Lung (tissue), 12 donors: ENCODE results near the gene GALNT10. TPM values are rescaled to one million over a fixed set of nuclear protein-coding genes. Genes with fewer than 3 reads are reported as not detected.

Experiments
- ATAC-seq: fragments of 200-7000 bp; cut with Tn5 transposase; one replicate; pipeline ENCODE4 v1.9.1; 2020; ENCODE audit warnings: moderate number of reproducible peaks; ENCODE audit not compliant: insufficient read depth, low FRiP score
- DNase-seq, 3 donors: peaks; one replicate each; pipeline ENCODE4 v3.0.0-alpha.2; 2013 to 2017
- H3K27ac ChIP-seq, 2 donors: one replicate each; pipeline ENCODE4 v1.5.1; 2013; ENCODE audit warnings: mild to moderate bottlenecking in 2 of 2, moderate library complexity in 2 of 2, control low read depth in 1 of 2, inconsistent platforms in 1 of 2, low read depth in 1 of 2, low read length in 1 of 2
- H3K27me3 ChIP-seq, 3 donors: one replicate each; pipeline ENCODE4 v1.5.1; 2013; ENCODE audit warnings: low read length in 2 of 3; ENCODE audit not compliant: control insufficient read depth in 3 of 3, insufficient read depth in 3 of 3
- H3K36me3 ChIP-seq, 4 donors: one replicate each; pipeline ENCODE4 v1.5.1; 2013; ENCODE audit warnings: low read length in 4 of 4, mild to moderate bottlenecking in 1 of 4, moderate library complexity in 1 of 4; ENCODE audit not compliant: control insufficient read depth in 4 of 4, insufficient read depth in 4 of 4
- H3K4me1 ChIP-seq, 5 donors: one replicate each; pipeline ENCODE4 v1.5.1; 2013; ENCODE audit warnings: low read length in 5 of 5, mild to moderate bottlenecking in 2 of 5, moderate library complexity in 1 of 5; ENCODE audit not compliant: control insufficient read depth in 5 of 5, insufficient read depth in 5 of 5
- H3K4me3 ChIP-seq: one replicate; pipeline ENCODE4 v1.5.1; 2013; ENCODE audit warnings: mild to moderate bottlenecking, control low read depth, moderate library complexity
- H3K9ac ChIP-seq, 2 donors: one replicate each; pipeline ENCODE4 v1.5.1; 2013; ENCODE audit warnings: low read length in 2 of 2, control low read depth in 1 of 2; ENCODE audit not compliant: insufficient read depth in 1 of 2
- H3K9me3 ChIP-seq, 4 donors: one replicate each; pipeline ENCODE4 v1.5.1; 2013; ENCODE audit warnings: low read length in 3 of 4, mild to moderate bottlenecking in 1 of 4, moderate library complexity in 1 of 4; ENCODE audit not compliant: control insufficient read depth in 4 of 4, insufficient read depth in 3 of 4
- CTCF ChIP-seq: IDR thresholded peaks from 2 replicates; pipeline ENCODE4 v1.5.1; 2012; ENCODE audit warnings: mild to moderate bottlenecking; ENCODE audit errors: control extremely low read depth, extremely low read depth
- WGBS, 2 donors: extraction: QIAGEN DNeasy Blood & Tissue Kit; methylation state at CpG; one replicate each; pipeline ENCODE4 v1.1.7; 2013; 5-methylcytosine and 5-hydroxymethylcytosine counted together
- polyA plus RNA-seq, 2 donors: library from polyadenylated mRNA; stranded (reverse); fragments of 200-250 nt; gene quantifications; one replicate each; pipeline ENCODE4 v1.2.1, GENCODE V29; 2013
- total RNA-seq, 2 donors: library from RNA; depleted of rRNA in 1 of 2; stranded (reverse); fragments of >200 nt in 1 of 2; gene quantifications; one replicate each; pipeline ENCODE4 v1.2.1, GENCODE V29; 2014 to 2021
- donor health status: control.
- donor health status: control.
- donor health status: Bipolar disorder and iron deficiency.
- donor health status: healthy.
- donor health status: DM: yes; HTN: yes; CAD: no.

The GALNT10 gene
- total and polyA plus RNA-seq, 4 donors, result 9.0 to 70.2 (median 22.0) TPM

- Histone ChIP-seq H3K27me3 (no peaks in the 10 kb centered on the region), H3K4me1 (peaks cover 0 to 4% (median 0%) of the 10 kb centered on the region in 5 donors), H3K27ac (no peak overlapping the region), H3K9me3 (peaks cover 0 to 3% (median 0%) of the 10 kb centered on the region in 4 donors), H3K36me3 (no peaks in the 10 kb centered on the region), H3K9ac (no peak overlapping the region), H3K4me3 (no peak overlapping the region)
- ATAC-seq (no peak), DNase-seq (no peak)
- no peak for TF ChIP-seq CTCF
- 52 to 79% methylated on average over 7 of the region's 7 CpGs for WGBS, 2 donors
Measured at GRCh38 chr5:154236536-154237375, 46.2 kb downstream of the GALNT10 start.

GRCh38 chr5:154237376-154237743 is 46.8 kb downstream of the GALNT10 start:
- Histone ChIP-seq H3K27me3 (no peaks in the 10 kb centered on the region), H3K9ac (no peak overlapping the region), H3K4me1 (peaks cover 0 to 5% (median 0%) of the 10 kb centered on the region in 5 donors), H3K27ac (no peak overlapping the region), H3K36me3 (no peaks in the 10 kb centered on the region), H3K9me3 (peaks cover 0 to 3% (median 0%) of the 10 kb centered on the region in 4 donors), H3K4me3 (no peak overlapping the region)
- WGBS, 2 donors, result 97 to 98% methylated on average over 5 of the region's 5 CpGs
- no peak for TF ChIP-seq CTCF
- no peak for DNase-seq
- no peak for ATAC-seq

- H3K4me1 ChIP-seq, result peaks cover 0 to 7% (median 0%) of the 10 kb centered on the region in 5 donors
- peaks cover 0 to 3% (median 0%) of the 10 kb centered on the region in 4 donors for H3K9me3 ChIP-seq
- no peaks in the 10 kb centered on the region for H3K36me3 ChIP-seq
- H3K9ac ChIP-seq, result no peak overlapping the region
- H3K4me3 ChIP-seq, result no peak overlapping the region
- 46 to 79% methylated on average over 5 of the region's 5 CpGs for WGBS, 2 donors
- H3K27ac ChIP-seq, result no peak overlapping the region
- no peaks in the 10 kb centered on the region for H3K27me3 ChIP-seq
- no peak for ATAC-seq
- TF ChIP-seq CTCF, result no peak
- DNase-seq, result no peak
Measured at GRCh38 chr5:154237946-154238345, 47.4 kb downstream of the GALNT10 start.
